ENCODE results near the gene VSNL1. TPM values are rescaled to one million over a fixed set of nuclear protein-coding genes. Genes with fewer than 3 reads are reported as not detected.

VSNL1 gene
- polyA plus RNA-seq, 3 donors from 2014 or later, result not detected

- Mint-ChIP-seq H3K27me3 (ENCODE audit: low read depth in 3 of 3) (no peaks in the 10 kb centered on the region), H3K9me3 (no peaks in the 10 kb centered on the region), H3K4me1 (no peaks in the 10 kb centered on the region), H3K36me3 (peaks cover 7 to 25% (median 14%) of the 10 kb centered on the region in 3 donors), H3K27ac (no peak overlapping the region), H3K4me3 (no peak overlapping the region)
- no peak for DNase-seq
Measured at GRCh38 chr2:17660219-17660618, 119.7 kb downstream of the VSNL1 start.

GRCh38 chr2:17661460-17661859 lies 121.0 kb downstream of the VSNL1 start:
- peak overlapping the region in 1 of 6 donors; percentile 0 for H3K27ac Mint-ChIP-seq
- H3K9me3 Mint-ChIP-seq, result no peaks in the 10 kb centered on the region
- peaks cover 11 to 29% (median 17%) of the 10 kb centered on the region in 3 donors for H3K36me3 Mint-ChIP-seq
- no peaks in the 10 kb centered on the region for H3K27me3 Mint-ChIP-seq (ENCODE audit: low read depth in 3 of 3)
- no peaks in the 10 kb centered on the region for H3K4me1 Mint-ChIP-seq
- no peak overlapping the region for H3K4me3 Mint-ChIP-seq
- DNase-seq, result no peak

DNA sequence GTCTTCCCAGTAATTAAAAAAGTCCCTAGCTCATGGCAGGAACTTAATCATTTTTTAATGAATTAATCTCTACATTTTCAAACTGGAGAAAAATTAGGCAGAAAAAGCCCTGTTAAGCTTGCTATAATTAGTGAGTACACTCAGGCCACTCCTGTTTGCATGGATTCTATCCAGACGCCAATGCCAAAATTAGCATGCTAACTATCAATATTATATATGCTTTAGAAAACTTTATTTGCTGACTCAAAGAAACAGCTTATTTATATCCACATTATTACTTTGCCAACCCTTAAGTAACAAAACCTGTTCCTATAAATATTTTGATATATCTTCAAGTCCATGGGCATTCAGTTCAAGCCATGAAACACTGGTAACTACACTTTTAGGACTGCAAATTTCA lies 122.2 kb downstream of the VSNL1 start:
- Mint-ChIP-seq H3K27ac (no peak overlapping the region), H3K4me1 (no peaks in the 10 kb centered on the region), H3K36me3 (peaks cover 11 to 29% (median 18%) of the 10 kb centered on the region in 3 donors), H3K4me3 (no peak overlapping the region), H3K27me3 (ENCODE audit: low read depth in 3 of 3) (no peaks in the 10 kb centered on the region), H3K9me3 (no peaks in the 10 kb centered on the region)
- no peak for DNase-seq

DNA sequence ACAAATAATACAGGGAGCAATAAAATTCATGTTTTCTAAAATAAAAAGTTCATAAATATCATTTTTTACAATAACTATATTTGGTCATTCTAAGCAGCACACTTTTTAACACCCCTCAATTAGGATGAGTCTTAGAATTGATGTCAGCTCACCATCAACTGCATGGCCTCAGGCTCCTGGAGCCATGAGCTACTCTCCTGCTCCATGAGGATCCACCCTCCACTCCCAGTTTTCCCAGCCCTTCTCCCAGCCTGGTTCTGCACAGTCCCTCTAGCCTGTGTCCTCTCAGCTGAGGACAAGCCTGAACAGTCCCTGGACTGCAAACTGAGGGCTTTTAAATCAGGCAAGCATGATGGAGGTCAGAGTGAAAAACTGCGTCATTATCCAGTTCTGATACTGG lies 124.0 kb downstream of the VSNL1 start:
- peaks cover 18 to 40% (median 21%) of the 10 kb centered on the region in 3 donors for H3K36me3 Mint-ChIP-seq
- no peaks in the 10 kb centered on the region for H3K4me1 Mint-ChIP-seq
- H3K4me3 Mint-ChIP-seq, result no peak overlapping the region
- H3K27me3 Mint-ChIP-seq (ENCODE audit: low read depth in 3 of 3), result no peaks in the 10 kb centered on the region
- no peak overlapping the region for H3K27ac Mint-ChIP-seq
- no peaks in the 10 kb centered on the region for H3K9me3 Mint-ChIP-seq
- DNase-seq, result no peak

DNA sequence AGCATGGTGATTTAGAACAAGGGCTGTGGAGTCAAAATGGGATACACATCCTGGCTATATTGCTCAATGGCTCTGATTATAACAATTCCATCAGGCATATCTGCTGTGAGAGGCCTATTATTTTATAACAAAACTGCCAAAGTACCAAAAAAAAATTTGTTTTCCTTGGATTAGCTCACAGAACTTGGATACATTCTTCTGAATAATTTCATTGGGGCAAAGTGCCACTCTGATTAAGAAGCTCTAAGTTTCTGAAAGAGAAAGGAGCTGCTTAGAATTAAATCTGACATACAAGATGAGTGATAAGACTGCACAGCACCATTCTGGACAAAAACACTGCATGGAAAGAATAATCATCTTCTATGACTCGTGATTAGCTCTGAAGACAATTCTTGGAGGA lies 127.4 kb downstream of the VSNL1 start:
- no peak for DNase-seq
- Mint-ChIP-seq H3K27me3 (ENCODE audit: low read depth in 3 of 3) (no peaks in the 10 kb centered on the region), H3K4me3 (no peak overlapping the region), H3K27ac (no peak overlapping the region), H3K36me3 (peaks cover 18 to 38% (median 23%) of the 10 kb centered on the region in 3 donors), H3K9me3 (no peaks in the 10 kb centered on the region), H3K4me1 (no peaks in the 10 kb centered on the region)

DNA sequence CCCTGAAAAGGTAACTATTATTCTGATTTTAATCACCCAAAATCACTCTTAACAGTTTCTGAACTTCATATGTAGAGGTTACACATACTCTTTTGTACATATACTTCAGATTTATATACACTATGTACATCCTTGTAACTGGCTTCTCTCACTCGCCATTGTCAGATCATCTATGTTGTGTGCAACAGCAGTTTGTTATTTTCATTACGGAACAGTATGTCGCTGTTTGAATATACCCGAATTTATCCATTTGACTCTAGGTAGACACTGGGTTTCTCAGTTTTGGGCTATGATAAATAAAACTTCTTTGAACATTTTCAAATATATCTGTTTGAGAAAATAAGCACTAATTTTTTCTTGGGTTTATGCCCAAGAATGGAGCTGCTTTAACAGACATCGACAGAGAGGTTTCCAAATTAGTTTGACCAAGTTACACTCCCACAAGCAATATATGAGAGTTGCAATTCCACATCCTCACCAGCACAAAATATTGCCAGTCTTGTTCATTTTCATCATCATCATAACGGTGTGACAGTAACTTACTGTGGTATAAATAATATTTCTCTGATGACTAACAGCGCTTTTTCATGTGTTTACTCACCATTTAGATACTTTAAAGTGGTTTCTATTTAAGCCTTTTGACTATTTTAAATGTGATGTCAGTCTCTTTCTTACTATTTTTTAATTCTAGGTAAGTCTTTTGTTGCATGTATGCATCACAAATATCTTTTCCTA lies 132.3 kb downstream of the VSNL1 start:
- Mint-ChIP-seq H3K27me3 (ENCODE audit: low read depth in 3 of 3) (no peaks in the 10 kb centered on the region), H3K9me3 (no peaks in the 10 kb centered on the region)

GRCh38 chr2:17674817-17675216 lies 134.3 kb downstream of the VSNL1 start:
- Mint-ChIP-seq H3K27me3 (ENCODE audit: low read depth in 3 of 3) (no peaks in the 10 kb centered on the region), H3K4me3 (no peak overlapping the region), H3K36me3 (peaks cover 13 to 32% (median 15%) of the 10 kb centered on the region in 3 donors), H3K4me1 (no peaks in the 10 kb centered on the region), H3K9me3 (no peaks in the 10 kb centered on the region), H3K27ac (no peak overlapping the region)
- DNase-seq, result no peak

More for the DNA sequence above, 132.3 kb downstream of the VSNL1 start:
- no peak overlapping the region for H3K27ac Mint-ChIP-seq
- no peaks in the 10 kb centered on the region for H3K4me1 Mint-ChIP-seq
- peaks cover 14 to 40% (median 23%) of the 10 kb centered on the region in 3 donors for H3K36me3 Mint-ChIP-seq
- no peak overlapping the region for H3K4me3 Mint-ChIP-seq
- DNase-seq, result no peak

DNA sequence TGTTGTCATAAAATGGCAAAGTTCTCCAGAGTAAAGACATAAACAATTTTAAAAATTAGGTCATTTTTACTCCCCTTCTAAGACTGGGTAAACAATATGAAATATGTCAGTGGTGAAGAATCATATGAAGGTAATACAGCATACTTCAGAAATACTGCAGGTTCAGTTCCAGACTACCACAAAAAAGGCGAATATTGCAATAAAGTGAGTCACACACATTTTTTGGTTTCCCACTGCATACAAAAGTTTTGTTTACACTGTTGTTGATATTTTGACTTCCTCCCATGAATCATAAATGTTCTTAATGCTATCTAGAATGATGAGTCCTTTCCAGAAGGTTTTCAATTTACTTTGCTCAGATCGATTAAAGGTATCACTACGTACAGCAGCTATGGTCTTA lies 139.6 kb downstream of the VSNL1 start:
- no peak for DNase-seq
- Mint-ChIP-seq H3K36me3 (peaks cover 31 to 49% (median 31%) of the 10 kb centered on the region in 3 donors), H3K27me3 (ENCODE audit: low read depth in 3 of 3) (no peaks in the 10 kb centered on the region), H3K4me1 (no peaks in the 10 kb centered on the region), H3K4me3 (no peak overlapping the region), H3K27ac (no peak overlapping the region), H3K9me3 (no peaks in the 10 kb centered on the region)

GRCh38 chr2:17682098-17682857 lies 141.8 kb downstream of the VSNL1 start:
- H3K27me3 Mint-ChIP-seq (ENCODE audit: low read depth in 3 of 3), result no peaks in the 10 kb centered on the region
- H3K9me3 Mint-ChIP-seq, result no peaks in the 10 kb centered on the region
- no peak overlapping the region for H3K4me3 Mint-ChIP-seq
- no peaks in the 10 kb centered on the region for H3K4me1 Mint-ChIP-seq
- peaks cover 28 to 52% (median 34%) of the 10 kb centered on the region in 3 donors for H3K36me3 Mint-ChIP-seq
- H3K27ac Mint-ChIP-seq, result no peak overlapping the region
- DNase-seq, result no peak

DNA sequence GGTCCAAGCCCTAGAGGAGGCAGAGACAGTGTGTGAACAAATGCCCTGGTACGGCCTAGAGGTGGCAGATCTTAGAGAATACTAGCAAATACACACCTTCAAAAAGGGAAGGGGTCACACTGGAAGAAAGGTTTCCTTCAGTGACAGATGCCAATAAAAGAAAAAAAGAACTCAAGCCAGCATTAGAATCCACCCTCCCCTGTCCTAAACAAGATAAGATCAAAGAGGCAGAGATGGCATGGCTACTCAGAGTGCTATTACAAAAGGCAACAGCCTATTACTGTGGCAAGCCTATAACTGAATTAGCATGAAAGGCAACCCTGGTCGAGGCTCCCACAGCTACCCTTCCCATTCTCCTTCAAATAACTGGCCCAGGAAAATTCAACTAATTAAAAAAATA lies 143.5 kb downstream of the VSNL1 start:
- no peaks in the 10 kb centered on the region for H3K4me1 Mint-ChIP-seq
- peaks cover 34 to 50% (median 36%) of the 10 kb centered on the region in 3 donors for H3K36me3 Mint-ChIP-seq
- H3K27ac Mint-ChIP-seq, result no peak overlapping the region
- no peaks in the 10 kb centered on the region for H3K9me3 Mint-ChIP-seq
- no peak for DNase-seq
- H3K27me3 Mint-ChIP-seq (ENCODE audit: low read depth in 3 of 3), result no peaks in the 10 kb centered on the region
- no peak overlapping the region for H3K4me3 Mint-ChIP-seq

- Mint-ChIP-seq H3K27me3 (ENCODE audit: low read depth in 3 of 3) (no peaks in the 10 kb centered on the region), H3K27ac (no peak overlapping the region), H3K4me1 (no peaks in the 10 kb centered on the region), H3K9me3 (no peaks in the 10 kb centered on the region), H3K36me3 (peaks cover 29 to 48% (median 41%) of the 10 kb centered on the region in 3 donors), H3K4me3 (no peak overlapping the region)
- no peak for DNase-seq
Measured at GRCh38 chr2:17688600-17688999, 148.1 kb downstream of the VSNL1 start.

DNA sequence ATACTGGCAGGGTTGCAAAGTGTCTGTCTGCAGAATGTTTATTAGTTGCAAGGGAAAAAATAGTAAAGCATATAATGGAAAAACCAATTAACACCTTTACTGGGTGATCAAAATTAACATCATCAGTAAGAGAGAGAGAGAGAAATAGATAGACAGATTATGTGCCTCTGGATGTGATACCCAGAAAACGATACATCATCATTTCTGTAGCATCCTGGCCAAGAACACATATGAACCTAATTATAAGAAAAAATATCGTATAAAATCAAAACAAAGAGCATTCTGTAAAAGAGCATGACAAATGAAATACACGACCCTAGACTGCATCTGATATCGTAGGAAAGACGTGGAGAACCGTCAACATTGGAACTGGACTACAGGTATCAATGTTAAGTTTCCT lies 148.5 kb downstream of the VSNL1 start:
- DNase-seq, result no peak
- no peaks in the 10 kb centered on the region for H3K4me1 Mint-ChIP-seq
- no peaks in the 10 kb centered on the region for H3K27me3 Mint-ChIP-seq (ENCODE audit: low read depth in 3 of 3)
- H3K9me3 Mint-ChIP-seq, result no peaks in the 10 kb centered on the region
- no peak overlapping the region for H3K27ac Mint-ChIP-seq
- no peak overlapping the region for H3K4me3 Mint-ChIP-seq
- H3K36me3 Mint-ChIP-seq, result peaks cover 30 to 46% (median 41%) of the 10 kb centered on the region in 3 donors

DNA sequence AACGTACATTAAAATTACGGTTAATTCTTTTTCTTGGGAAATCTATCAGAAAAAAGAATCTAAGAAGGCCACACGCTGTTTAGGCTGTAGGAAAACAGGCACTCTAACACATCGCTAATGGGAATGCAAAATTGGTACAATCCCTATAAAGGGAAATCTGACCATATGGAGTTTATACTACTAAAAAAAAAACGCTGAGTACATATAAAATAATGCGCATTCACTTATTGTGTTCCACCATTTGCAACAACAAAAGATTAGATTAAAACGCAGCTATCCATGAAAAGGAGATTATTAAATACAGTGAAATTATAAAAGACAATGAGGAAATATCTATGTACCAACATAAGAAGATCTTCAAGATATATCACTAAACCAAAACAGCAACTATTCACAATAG lies 150.3 kb downstream of the VSNL1 start:
- peaks cover 30 to 50% (median 39%) of the 10 kb centered on the region in 3 donors for H3K36me3 Mint-ChIP-seq
- no peak overlapping the region for H3K4me3 Mint-ChIP-seq
- H3K27ac Mint-ChIP-seq, result peak overlapping the region in 1 of 6 donors; percentile 45
- H3K9me3 Mint-ChIP-seq, result no peaks in the 10 kb centered on the region
- no peaks in the 10 kb centered on the region for H3K27me3 Mint-ChIP-seq (ENCODE audit: low read depth in 3 of 3)
- no peak for DNase-seq
- no peaks in the 10 kb centered on the region for H3K4me1 Mint-ChIP-seq

All from immature natural killer cell (primary cell).